Ishikawa (cell line): Measurements from ENCODE around the gene ZNF184.

ENCODE experiments used
- CEBPB ChIP-seq: IDR thresholded peaks from 2 replicates; pipeline ENCODE4 v1.6.1; 2012
- MAX ChIP-seq: IDR thresholded peaks from 2 replicates; pipeline ENCODE4 v1.6.1; 2012
- RAD21 ChIP-seq: IDR thresholded peaks from 2 replicates; pipeline ENCODE4 v1.6.1; 2012; ENCODE audit warnings: low read depth
- ZBTB7A ChIP-seq: IDR thresholded peaks from 2 replicates; pipeline ENCODE4 v1.6.1; 2012; ENCODE audit warnings: low read depth

- TF ChIP-seq ZBTB7A (no peak), RAD21 (no peak), CEBPB (0 out of 2 replicates have a peak, but pooled peaks have one; percentile 10), MAX (peak; percentile 40; the same call in 1 of the 2 replicates)
These were observed 29.9 kb upstream of the ZNF184 start for GRCh38 chr6:27502508-27503435.
